22Rv1 (cell line): Measurements from ENCODE around the gene CASD1.

Experiments used
- H3K27ac ChIP-seq: fragments of 450-650 bp; 2 replicates; pipeline ENCODE4 v1.5.1; 2017
- ZFX ChIP-seq: fragments of 450-650 bp; IDR thresholded peaks from 2 replicates; pipeline ENCODE4 v1.6.1; 2017; ENCODE audit warnings: antibody characterized with exemption, borderline replicate concordance
- TF ChIP-seq, protein P1 (sequence below): fragments of 450-650 bp; IDR thresholded peaks from 2 replicates; pipeline ENCODE4 v1.5.1; 2017; ENCODE audit warnings: mild to moderate bottlenecking

CASD1 gene

GRCh38 chr7:94594882-94595281, 85.3 kb downstream of the CASD1 start:
- no peak overlapping the region for H3K27ac ChIP-seq
- TF ChIP-seq, protein P1, sequence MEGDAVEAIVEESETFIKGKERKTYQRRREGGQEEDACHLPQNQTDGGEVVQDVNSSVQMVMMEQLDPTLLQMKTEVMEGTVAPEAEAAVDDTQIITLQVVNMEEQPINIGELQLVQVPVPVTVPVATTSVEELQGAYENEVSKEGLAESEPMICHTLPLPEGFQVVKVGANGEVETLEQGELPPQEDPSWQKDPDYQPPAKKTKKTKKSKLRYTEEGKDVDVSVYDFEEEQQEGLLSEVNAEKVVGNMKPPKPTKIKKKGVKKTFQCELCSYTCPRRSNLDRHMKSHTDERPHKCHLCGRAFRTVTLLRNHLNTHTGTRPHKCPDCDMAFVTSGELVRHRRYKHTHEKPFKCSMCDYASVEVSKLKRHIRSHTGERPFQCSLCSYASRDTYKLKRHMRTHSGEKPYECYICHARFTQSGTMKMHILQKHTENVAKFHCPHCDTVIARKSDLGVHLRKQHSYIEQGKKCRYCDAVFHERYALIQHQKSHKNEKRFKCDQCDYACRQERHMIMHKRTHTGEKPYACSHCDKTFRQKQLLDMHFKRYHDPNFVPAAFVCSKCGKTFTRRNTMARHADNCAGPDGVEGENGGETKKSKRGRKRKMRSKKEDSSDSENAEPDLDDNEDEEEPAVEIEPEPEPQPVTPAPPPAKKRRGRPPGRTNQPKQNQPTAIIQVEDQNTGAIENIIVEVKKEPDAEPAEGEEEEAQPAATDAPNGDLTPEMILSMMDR = no peak
- TF ChIP-seq ZFX = no peak

DNA sequence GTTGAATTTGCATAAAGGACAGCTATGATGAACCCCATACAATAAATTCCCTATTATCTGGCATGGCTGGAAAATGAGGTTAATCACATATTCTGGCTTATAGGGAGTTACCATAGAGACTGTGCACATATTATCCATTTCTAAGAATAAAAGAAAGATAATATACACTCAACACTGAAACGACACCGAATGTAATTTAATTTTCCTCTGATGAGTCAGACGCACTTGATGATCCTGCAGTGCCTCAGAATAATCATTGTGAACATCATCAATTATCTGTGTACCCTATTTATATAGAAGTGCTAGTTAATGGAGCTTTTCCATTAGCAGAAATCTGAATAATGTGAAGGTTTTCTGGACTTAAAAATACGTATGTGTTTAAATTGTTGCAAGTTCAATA, 86.1 kb downstream of the CASD1 start:
- TF ChIP-seq, protein P1 = no peak
- no peak for TF ChIP-seq ZFX
- H3K27ac ChIP-seq = no peak overlapping the region

GRCh38 chr7:94600267-94600666, 90.7 kb downstream of the CASD1 start:
- no peak overlapping the region for H3K27ac ChIP-seq
- TF ChIP-seq, protein P1 = no peak
- TF ChIP-seq ZFX = no peak

DNA sequence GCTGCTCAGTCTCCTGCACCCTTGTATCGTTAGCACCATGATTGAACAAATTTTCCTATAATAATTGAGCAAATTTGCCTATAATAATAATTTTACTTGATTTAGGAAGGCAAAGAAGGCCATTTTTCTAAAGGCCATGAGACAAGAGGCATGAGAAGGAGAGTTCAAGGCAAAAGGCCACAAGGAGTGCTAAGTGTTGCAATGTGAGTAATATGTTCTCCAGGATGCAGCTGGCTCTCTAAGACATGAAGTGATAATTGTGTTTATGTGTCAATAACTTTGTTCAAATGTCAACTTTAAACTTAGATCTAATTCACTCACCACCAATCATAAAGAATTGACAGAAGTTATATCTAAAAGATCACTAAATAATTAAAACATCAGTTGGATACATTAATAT, 92.6 kb downstream of the CASD1 start:
- no peak for TF ChIP-seq ZFX
- TF ChIP-seq, protein P1 = no peak
- H3K27ac ChIP-seq = no peak overlapping the region

- no peak for TF ChIP-seq ZFX
- TF ChIP-seq, protein P1 = no peak
- no peak overlapping the region for H3K27ac ChIP-seq
Measured at GRCh38 chr7:94605031-94605430, 95.4 kb downstream of the CASD1 start.
